GM12891 (cell line): ENCODE results near the gene HOXD11. TPM values are rescaled to one million over a fixed set of nuclear protein-coding genes. Genes with fewer than 3 reads are reported as not detected.

Experiments used
- DNase-seq: peaks from one replicate; pipeline ENCODE4 v3.0.0; 2011; ENCODE audit warnings: low spot score; ENCODE audit not compliant: insufficient read length
- FAIRE-seq: peaks from 2 replicates; lab custom pipeline; 2011; peaks lifted over from hg19 to GRCh38; lab: Jason Lieb, UNC
- PAX5 ChIP-seq: IDR thresholded peaks from 2 replicates; pipeline ENCODE4 v1.6.1; 2011; ENCODE audit warnings: low read length, moderate library complexity, mild to moderate bottlenecking; ENCODE audit not compliant: insufficient read depth, severe bottlenecking
- POLR2A ChIP-seq: IDR thresholded peaks from 2 replicates; pipeline ENCODE4 v1.6.1; 2011; ENCODE audit warnings: low read depth, low read length, control low read depth
- POLR2AphosphoS5 ChIP-seq: IDR thresholded peaks from 2 replicates; pipeline ENCODE4 v1.6.1; 2011; ENCODE audit warnings: low read depth, low read length, control low read depth
- POU2F2 ChIP-seq: IDR thresholded peaks from 2 replicates; pipeline ENCODE4 v1.6.1; 2011; ENCODE audit warnings: low read depth, mild to moderate bottlenecking, control low read depth, low read length, moderate library complexity
- SPI1 ChIP-seq: IDR thresholded peaks from 2 replicates; pipeline ENCODE4 v1.6.1; 2011; ENCODE audit warnings: low read depth, low read length, control low read depth
- TAF1 ChIP-seq: IDR thresholded peaks from 2 replicates; pipeline ENCODE4 v1.6.1; 2011; ENCODE audit warnings: low read depth, low read length, control low read depth
- polyA plus RNA-seq: library from polyadenylated mRNA; unstranded; fragments of >200 nt; gene quantifications from one replicate; pipeline ENCODE4 v1.2.1, GENCODE V29; 2012; ENCODE audit warnings: low read depth, missing spikeins, inconsistent platforms; ENCODE audit not compliant: missing spikeins

HOXD11 gene
- 0.09 TPM for polyA plus RNA-seq

DNA sequence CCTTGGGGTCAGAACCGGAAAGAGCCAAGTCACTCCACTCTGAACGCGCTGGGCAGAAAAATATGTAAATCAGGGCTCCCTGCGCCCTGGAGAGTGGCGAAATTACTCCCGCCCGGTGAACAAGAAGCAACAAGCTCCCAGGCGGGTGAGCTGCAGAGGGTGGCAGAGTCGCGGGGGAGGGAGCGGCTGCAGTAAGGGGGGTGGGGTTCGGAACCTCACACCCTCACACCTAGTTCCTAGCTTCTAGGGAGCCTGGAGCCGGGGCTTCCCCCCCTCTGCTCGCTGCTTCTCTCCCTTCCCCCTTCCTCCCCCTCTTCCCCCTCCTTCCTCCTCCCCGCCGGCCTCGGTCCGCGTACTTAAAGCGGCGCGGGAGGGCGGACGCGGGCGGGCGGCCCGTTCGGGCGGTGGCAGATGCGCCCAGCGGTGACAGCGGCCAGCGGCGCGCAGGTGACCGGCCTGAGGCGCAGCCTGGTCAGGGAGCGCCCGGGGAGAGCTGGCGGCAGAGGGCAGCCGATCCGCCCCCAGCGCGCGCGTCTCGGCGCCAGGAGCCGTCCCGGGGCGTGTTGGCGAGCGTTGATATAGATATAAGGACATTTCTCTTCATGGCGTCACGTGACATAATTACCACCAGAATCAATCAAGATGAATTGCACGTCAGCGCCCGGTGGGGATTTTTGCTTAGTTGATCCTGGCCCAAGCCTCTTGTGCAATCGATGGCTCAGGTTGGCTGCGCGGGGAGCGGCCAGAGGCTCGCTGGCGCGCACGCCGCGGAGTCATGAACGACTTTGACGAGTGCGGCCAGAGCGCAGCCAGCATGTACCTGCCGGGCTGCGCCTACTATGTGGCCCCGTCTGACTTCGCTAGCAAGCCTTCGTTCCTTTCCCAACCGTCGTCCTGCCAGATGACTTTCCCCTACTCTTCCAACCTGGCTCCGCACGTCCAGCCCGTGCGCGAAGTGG lies at the start of gene HOXD11:
Gene HOXD11 (plus strand): TSS at position 700 of the 959 bp plus-strand sequence. CDS start 76 bp downstream, at position 776.
- DNase-seq (no peak), FAIRE-seq (no peak)
- TF ChIP-seq POLR2AphosphoS5, result no peak
- TF ChIP-seq PAX5, result no peak
- TF ChIP-seq POU2F2, result no peak
- TF ChIP-seq TAF1, result no peak
- no peak for TF ChIP-seq SPI1
- no peak for TF ChIP-seq POLR2A

DNA sequence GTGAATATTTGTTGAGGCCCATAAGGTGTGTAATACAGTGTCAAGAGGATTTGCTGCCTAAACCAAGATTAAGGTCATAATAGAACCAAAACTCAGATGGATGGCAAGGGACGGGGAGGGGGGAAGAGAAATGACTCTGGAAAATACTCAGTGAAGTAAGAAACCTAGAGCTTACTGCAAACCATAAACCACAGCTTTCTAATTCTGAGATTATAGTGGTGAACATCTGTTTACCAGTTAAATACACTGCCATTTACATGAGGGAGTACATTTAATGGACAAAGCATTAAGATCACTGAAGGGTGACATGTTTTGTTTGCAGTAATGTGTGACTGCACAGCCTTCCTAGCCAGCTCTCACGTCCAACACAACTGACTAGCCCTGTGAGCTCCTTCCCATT lies 43.1 kb upstream of the HOXD11 start:
- no peak for FAIRE-seq
- TF ChIP-seq POU2F2, result no peak
- no peak for TF ChIP-seq POLR2A
- TF ChIP-seq TAF1, result no peak
- no peak for TF ChIP-seq PAX5
- TF ChIP-seq SPI1, result no peak
- TF ChIP-seq POLR2AphosphoS5, result no peak
- no peak for DNase-seq

DNA sequence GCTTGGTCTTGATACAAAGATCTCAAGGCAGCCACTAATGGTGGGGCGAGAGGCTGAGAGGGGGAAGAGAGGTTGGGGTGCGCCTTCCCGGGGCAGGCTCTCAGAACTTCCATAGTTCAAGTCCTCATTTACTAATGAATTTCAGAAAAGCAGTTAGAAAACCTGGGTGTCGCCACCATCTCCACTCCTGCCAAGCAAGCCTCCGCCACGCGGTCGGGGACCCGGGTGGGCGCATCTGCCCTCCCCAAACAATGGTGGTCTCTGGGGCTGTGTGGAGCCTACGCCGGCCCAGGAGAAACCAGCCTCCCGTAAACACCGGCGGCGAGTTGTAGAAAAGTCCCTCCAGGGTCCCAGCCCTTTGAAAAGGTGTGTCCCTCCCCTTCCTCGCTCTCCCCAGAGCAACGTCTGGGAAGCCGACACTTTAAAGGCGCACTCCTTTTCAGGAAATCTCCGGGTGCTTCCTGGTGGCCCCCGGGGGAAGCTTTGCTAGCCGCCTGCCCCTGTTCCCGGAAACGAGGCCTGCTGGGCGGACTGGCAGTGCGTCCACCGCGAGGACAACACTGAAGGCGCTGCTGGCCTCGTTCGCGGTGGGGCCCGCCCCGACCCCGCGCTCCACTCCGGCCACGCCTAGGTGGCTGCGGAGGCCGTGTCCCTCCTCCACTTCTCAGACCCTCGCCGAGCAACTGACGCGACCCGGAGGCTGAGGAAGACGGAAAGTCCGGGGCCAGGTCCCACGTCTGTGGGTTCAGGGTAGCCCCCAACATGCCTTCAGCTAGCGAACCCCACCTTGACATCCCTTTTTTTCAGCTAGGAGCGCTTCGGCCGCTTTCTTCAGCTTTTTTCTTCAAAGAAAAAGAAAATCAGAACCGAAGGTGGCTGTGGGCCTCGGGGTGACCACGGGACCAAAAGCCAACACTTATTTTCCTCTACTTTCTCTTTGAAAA lies 40.2 kb upstream of the HOXD11 start:
- DNase-seq (no peak), FAIRE-seq (no peak)
- TF ChIP-seq TAF1, result no peak
- TF ChIP-seq POLR2A, result no peak
- no peak for TF ChIP-seq POU2F2
- no peak for TF ChIP-seq SPI1
- TF ChIP-seq PAX5, result no peak
- no peak for TF ChIP-seq POLR2AphosphoS5

DNA sequence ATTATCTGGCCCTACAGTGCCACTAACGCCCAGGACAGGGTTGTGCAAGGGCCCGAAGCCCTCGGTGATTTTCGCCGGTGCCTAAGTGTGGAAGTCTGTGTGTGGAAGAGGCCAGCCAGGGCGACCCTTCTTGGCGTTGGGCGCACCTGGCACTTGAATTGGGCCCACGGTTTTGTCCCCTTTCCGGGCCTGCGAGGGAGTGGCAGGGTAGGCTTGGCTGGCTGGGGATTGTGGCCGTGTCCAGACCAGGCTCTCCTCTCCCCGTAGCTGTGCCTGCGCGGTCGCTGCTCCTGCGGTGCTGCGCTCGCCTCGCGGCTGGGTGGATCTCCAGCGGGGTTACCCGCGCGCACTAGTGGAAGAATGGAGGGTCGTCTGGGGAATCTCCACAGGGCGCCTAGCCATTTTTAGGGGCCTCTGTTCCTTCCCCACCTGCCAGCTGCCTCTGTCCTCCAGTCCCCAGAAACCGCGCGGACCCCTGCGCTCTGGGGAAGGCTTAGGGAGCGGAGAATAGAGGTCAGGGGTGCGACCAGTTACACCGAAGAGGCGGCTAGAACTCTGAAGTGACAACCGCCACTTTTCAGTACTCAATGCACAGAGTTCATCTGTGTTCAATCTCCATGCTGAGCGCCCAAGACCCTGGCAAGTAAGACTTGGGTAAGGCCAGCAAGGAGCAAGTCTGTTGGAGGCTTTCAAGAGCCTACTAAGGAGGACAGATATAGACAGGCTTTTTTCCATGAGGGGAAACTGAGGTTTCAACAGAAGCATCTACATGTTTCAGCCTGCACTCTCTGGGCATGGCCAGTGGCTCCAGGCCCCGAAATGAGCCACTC lies 39.3 kb upstream of the HOXD11 start:
- TF ChIP-seq PAX5 (no peak), POLR2A (no peak), POLR2AphosphoS5 (no peak), TAF1 (no peak), POU2F2 (no peak), SPI1 (no peak)
- FAIRE-seq, result no peak
- DNase-seq, result no peak

DNA sequence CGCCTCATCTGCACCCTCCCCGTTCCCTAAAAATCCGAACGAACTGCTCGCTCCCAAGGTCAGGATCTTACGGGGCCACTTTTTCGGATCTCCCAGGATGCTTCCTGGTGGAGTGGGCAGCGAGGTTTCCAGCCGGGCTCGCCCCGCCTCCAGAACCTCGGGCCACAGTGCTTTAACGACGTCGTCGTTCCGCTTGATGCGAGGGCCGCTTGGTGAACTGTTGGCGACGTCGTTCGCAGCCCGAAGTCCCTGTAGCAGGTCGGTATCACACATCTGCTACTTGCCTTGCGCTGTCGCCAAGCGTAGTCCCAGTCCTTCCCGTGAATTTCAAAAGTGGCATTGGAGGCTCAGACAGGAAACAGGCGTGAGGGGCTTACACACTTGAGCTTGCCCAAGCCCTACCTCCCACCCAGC lies 38.7 kb upstream of the HOXD11 start:
- DNase-seq (no peak), FAIRE-seq (no peak)
- TF ChIP-seq TAF1, result no peak

DNA sequence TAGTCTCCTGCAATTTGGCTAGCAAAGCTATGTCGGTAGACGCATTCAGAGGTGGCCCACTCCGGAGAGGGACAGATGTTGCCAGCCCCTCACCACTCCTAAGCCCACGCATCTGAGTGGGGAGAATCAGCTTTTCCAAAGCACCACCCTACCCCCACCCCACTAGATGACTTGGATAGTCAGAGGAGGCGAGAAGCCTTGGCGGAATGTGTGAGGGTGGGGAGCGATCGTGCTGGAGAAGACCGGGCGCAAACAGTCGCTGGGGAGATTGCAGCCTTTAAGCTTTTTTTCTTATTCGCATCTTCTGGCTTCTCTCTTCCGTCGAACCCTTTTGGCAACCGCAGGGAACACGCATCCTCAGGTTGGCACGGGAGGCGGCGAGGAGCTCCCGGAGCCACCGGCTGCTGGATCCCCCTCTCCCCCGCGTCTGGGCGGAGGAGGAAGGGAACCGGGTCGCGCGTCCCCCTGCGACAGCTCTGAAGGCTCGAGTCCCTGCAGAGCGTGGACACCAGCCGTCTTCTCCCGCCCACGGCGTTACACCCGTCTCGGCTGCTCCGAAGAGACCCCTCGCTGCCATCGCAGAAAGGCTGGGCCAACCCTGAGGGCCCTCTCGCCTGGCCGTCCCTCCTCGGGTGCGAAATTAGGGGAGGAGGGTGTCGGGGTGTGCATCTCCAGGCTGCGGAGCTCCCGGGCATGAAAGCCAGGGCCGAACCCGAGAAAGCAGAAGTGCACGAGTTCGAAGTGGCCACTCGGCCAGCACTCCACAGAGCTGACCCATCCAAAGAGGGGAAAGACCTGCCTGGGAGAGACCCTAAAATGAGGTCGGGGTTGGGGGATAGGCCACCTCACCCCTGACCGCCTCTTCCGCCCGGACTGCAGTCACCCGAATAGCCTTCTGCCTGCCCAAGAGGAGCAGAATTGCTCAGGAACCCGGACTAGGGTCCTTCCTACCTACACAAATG lies 35.5 kb upstream of the HOXD11 start:
- DNase-seq (no peak), FAIRE-seq (no peak)
- TF ChIP-seq PAX5 (no peak), POLR2AphosphoS5 (no peak), POU2F2 (no peak), POLR2A (no peak), SPI1 (no peak), TAF1 (no peak)

DNA sequence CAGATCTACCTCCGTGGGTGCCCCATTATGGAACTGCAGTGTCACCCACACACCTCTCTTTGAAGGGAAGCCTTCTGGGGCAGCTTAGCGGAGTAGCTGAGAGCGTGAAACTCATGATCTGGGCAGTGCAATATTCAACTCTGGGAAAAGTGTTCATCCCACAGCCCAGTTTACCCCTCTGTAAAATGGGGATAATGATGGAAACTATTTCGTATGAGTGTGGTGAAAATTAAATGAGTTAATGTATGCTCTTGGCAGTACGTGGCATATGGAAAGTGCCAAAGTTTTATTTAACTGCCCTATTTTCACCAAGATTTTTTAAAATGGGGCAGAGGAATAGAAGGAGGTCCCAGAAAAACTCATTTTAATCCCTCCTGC lies 34.8 kb upstream of the HOXD11 start:
- no peak for TF ChIP-seq POLR2AphosphoS5
- no peak for TF ChIP-seq POU2F2
- no peak for TF ChIP-seq POLR2A
- no peak for TF ChIP-seq SPI1
- no peak for TF ChIP-seq PAX5
- no peak for TF ChIP-seq TAF1
- FAIRE-seq (no peak), DNase-seq (no peak)
